COR-L47 (cell line): ENCODE results near the gene AQP6.
A peak's percentile ranks its signal among the peaks of the same experiment; 100 is the strongest.
"Not testable (repeated sequence)": the region's sequence is repeated elsewhere in the genome, so short reads cannot be mapped to it uniquely, and the experiment has no call there.

Source experiments
- DNase-seq: peaks from one replicate; lab custom pipeline; 2025; lab: John Stamatoyannopoulos, UW

The AQP6 gene

DNA sequence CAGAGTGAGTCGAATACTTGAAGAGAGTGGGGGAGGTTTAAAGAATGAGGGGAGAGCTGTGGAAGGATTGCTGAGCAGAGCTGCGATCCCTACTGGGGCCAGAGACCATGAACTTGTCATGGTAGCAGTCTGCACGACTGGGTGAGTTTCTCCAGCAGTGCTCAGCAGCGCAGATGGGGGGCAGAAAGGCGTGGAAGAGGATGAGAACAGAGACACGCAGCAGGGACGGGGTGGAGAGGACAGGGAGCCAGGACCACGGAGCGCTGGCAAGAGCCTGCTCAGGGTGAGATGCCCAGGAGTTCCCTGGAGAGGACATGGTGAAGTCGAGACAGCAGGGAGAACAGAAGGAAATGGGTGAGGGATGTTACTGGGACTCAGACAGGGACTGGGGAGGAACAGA, 2.1 kb upstream of the AQP6 start:
- no peak for DNase-seq

DNA sequence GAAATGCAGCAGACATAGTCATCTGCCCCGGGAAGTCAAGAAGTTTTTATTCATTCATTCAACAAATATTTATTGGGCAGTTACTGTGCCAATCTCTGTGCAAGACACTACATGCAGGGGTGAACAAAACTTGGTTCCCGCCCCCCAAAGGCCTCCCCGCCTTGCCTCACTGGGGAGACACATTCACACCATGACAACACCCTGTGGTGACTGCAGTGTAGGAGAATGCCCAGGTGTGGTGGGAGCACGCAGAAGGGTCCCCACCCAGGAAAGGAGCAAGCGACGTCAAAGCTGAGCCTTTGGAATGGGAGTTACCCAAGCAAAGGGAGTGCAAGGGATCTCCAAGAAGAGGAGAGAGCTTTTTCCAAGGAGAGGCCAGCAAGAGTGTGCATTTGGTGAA, 1.6 kb upstream of the AQP6 start:
- DNase-seq = no peak

DNA sequence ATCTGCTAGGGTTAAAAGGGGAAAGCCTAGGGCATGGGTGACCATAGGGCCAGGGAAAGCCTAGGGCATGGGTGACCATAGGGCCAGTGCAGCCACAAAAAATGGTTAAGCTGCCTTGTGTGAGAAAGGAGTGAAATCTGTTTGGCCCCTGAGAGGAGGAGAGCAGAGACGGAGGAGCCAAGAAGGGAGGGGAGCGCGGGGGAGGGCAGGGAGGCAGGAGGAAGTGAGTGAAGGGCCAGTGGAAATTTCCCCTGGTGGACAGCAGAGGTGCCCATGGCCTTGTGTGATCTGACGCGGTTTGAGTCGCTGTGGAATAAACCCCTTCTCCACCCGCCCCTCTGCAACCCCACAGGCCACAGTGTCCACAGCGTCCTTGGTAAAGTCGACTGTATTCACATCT, 618 bp upstream of the AQP6 start:
- no peak for DNase-seq

DNA sequence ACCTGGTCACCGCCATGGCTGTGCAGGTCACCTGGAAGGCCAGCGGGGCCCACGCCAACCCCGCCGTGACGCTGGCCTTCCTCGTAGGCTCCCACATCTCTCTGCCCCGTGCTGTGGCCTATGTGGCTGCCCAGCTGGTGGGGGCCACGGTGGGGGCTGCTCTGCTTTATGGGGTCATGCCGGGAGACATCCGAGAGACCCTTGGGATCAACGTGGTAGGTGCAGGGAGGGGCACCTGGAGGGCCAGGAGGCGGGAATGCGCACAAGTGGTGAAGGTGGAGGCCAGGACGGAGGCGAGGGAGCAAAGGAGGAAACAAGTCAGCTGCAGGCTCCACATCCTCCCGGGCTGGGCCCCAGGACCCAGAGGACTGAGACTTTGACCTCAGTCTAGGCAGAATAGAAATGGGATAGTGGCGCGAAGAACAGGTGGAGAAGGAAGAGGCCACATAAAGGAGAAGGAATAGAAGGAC, 649 bp downstream of the AQP6 start:
- no peak for DNase-seq

DNA sequence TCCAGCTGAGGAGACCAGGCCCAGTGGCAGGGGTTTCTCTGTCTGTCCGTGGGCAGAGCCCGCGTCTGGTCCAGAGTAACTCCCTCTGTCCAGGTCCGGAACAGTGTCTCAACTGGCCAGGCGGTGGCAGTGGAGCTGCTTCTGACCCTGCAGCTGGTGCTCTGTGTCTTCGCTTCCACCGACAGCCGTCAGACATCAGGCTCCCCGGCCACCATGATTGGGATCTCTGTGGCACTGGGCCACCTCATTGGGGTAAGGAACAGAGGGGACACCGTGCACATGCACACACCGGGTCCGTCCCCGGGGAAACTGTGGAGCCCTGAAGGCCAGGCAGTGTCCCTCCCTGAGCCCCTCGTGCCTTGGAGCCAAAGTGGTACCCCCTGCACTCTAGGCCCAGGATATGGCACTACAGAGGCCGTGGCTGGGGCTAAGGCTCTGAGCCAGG, 1.5 kb downstream of the AQP6 start:
- DNase-seq = no peak

DNA sequence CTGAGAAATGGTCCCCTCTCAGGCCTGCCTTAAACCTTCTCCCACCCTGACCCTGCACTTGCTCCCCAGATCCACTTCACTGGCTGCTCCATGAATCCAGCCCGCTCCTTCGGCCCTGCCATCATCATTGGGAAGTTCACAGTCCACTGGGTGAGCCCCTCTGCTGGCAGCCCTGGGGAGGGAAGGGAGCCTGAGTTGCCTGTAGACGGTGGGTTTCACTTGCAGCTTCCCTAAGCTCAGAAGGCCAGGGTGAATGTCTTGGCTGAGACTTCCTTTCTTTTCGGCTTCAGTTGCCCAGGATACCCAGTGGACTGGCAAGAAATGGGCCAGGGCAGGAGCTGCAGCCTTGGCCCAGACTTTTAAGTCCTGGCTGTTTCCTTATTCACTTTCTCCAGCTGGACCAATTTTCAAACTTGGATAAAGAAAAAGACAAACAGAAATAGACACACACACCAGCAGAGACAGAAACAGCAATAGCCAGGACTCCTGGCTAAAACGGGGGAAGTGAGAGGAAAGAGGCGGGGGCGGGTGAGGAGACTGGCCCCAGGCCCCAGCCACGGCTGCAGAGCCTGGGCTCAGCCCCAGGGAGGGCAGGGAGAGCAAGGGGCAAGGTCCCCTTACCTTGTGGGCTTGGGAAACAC, 2.0 kb downstream of the AQP6 start:
- DNase-seq = no peak

DNA sequence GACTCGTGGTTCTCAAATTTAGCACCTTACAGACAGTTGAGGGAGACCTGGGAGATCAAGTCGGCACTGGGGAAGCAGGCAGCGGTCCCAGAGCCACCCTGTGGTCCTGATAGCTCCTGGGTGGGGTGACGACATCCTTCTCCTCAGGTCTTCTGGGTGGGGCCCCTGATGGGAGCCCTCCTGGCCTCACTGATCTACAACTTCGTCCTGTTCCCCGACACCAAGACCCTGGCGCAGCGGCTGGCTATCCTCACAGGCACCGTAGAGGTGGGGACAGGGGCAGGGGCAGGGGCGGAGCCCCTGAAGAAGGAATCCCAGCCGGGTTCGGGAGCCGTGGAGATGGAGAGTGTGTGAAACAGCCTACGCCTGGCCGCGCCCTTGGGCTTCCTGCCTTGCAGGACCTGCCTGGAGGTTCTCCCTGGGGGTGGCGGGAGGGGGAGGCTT, 2.6 kb downstream of the AQP6 start:
- DNase-seq = no peak

DNA sequence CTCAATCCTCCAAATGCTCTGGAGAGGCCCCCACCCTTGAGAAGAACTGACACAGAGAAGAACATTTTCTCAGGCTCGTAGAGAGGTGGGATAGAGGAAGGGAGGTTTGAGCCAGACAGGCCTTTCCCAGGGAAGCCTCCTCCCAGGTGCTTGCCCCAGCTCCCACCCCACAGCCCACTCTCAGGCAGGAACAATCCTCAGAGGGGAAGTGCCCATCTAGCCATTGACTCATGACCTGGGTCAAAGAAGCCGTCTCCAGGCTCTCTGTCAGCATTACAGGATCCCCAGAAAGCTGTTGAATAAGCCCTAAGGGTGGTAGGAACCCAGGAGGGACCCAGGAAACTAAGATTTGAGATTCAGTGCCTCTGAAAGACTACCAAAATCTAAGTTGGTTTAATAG, 3.8 kb downstream of the AQP6 start:
- no peak for DNase-seq

DNA sequence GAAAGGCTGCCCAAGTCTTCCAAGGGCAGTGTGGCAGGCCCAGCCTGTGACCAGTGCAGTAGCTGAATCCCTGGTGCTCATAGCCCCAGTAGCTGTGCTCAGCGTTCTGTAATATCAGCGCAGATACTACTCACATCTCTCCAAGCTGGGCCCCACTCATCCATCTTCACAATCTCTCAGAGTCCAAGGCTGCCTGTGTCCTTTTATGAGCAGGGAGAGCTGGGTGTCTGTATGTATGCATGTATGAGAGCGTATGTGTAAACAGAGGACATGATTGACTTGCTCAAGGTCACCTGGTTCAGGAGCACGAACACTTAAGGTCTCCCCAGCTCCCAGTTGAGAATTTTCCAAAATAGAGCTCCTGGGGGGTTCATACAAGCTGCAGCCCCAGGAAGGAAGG, 5.4 kb downstream of the AQP6 start:
- no peak for DNase-seq

DNA sequence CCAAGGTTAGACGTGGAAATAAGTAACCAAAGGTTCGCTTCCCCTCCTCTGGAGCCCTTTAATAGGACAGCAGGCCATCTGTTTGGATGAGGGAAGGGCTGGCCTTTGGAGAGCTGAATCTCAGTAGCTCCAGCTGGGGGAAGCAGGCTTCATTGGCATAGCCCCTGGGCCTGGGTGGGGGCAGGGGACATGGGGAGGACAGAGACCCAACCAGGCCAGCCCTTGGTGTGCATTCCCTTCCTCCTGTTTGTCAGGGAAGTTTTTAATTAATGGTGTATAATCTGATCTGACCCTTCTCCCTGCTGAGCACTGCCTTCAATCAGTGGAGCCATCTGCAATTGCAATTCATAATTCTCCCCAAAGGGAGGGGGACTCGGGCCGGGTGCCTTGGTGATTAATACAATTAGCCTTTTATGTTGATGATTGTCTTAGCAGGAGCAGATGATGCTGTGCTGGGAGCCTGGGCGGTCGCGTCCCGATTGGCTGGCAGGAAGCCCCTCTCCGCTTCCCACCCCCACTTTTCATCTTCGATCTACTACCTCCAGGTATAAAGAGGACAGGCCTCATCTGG, 6.4 kb downstream of the AQP6 start:
- DNase-seq = no peak

DNA sequence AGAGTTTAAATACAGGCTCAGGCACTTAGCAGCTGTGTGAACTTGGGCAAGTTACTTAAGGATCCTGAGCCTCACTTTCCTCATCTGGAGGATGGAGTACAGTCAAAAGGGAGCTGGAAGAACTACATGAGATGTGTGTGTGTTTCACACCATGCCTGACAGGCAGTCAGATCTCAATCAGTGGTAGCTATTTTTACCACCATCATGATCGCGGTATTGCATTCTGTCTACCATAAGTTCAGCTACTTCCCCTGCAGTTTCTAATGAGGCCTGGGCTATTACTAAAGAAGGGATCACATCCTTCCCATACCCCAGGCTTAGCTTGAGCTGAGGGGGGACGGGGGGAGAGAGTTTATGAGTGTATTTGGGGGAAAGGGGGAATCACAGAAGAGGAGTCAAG, 7.0 kb downstream of the AQP6 start:
- no peak for DNase-seq

DNA sequence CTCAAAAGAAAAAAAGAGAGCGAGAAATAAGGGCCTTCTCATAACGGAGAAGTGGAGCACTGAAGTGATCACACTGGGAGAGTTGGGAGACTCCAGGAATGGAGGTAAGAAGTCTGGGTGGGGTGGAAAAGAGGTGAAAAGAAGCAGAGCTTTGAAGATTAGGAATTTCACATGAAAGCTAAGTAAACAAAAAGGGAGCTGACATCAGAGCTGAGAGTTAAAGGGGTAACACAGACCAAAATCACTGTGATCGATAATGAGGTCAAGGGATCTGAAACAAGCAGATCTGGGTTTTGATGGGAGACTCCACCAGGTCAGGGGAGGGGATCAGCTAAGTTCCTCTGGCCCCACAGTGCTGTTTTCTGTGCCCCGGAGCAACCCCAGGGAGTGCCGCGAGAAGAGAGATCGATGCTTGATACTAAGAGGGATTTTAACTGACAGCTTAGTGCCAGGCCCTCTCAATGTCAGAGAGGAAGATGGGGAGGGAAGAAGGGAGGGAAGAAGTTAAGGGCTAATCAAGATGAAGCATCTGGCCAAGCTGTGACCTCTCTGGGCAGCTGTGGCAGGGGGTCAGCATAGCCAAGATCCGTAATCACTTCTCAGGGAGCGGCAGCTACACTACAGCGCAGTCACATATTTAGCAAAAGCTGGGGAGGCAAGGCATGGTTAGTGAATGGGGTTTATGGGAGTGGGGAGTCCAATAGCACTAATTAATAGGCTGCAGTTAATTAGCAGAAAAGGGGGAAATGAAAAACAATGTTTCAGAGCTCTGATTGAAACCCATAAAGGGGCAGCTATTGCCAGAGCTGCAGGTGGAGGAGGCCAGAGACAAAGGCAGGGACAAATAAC, 8.0 kb downstream of the AQP6 start:
- DNase-seq = no peak

DNA sequence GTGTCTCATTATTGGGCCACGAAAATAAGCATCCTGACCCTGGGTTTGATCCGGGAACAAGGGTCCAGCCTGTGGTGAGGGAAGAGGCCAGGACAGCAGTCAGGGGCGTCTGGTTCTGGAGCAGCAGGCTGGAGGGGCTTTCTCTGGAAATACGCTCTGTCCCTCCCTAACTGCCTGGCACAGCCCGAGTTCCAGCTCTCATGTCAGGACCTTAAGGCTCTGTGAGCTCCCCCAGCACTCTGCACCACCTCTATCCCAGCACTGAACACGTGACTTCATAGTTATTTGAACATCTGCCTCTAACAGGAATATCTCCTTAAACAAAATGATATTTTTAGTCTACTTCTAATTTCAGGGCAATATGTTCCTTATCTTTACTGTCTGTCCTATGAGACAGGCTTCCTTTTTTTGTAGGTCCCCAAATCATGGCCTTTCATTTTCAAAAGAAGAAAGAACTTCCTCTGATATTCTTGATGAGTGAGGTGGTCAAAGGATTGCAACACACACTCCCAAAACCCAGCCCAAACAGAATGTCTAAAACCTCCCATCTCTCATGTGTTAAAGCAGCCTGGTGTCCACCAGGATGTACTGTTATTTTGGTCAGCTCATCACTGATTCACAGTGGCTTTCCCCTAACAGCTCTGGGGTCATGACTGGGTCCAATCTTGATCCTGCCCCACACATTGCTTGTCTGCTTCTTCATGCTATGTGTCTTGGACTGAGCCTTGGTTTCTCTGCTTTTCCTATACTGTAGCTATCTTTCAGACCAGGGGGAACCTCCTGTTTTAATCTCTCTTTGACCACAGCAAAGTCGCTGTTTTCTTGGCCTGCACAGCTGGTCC, 9.7 kb downstream of the AQP6 start:
- no peak for DNase-seq

DNA sequence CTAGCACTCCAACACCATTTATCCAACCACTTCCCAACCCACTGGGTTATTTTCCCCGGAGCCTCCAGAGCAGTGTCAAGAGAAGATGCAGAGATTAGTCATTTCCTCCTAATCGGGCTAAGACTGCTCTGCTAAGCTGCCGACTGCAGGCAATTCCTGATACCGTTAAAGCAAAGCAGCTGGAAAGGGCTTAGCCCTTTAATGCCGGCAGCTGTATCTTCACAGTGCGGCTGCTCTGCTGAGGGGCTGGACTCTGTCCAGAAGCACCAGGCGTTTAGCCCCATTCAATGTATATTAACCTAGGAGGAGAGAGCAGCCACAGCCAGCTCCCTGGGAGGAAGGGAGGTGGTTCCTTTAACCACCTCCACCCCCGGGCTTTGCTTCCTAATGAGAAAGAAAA, 11.1 kb downstream of the AQP6 start:
- DNase-seq = peak; percentile 33

DNA sequence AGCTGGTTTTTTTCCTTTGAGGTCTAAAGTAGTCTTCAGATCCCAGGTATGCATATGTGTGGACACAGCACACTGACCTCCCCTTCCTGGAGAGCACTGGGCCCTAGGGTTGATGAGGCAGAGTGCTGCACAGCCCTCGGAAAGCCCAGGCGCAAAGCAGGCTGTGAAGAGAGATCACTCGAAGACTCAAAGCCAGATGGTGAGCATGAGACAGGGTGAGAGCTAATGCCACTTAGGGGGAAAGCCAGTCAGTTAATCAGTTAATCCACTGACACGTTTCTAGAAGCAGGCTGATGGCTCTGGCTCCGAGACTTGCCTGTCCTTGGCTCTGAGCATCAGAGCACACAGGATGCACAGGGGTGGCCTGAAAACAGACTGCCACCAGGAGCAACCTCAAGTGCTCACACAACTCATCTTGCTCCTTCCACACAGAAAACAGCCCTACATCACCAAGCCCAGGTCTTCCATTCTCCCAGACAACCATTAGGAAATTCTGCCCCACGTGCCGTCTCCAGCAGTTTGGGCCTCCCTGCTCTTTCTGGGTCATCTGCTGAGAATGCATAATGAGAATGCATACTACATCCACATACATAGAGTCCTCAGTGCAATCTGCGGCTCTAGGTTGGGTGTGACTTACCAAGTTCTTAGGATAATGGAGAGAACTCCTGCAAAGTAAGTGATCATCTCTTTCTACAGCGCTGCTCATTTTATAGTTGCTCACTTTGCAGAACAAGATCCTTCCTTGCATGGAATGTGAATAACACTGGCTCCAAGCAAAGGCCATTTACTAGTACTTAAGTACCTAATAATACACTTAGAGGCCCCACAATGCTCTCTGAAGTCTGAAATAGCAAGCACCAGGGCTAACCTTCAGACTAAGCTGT, 12.0 kb downstream of the AQP6 start:
- no peak for DNase-seq

DNA sequence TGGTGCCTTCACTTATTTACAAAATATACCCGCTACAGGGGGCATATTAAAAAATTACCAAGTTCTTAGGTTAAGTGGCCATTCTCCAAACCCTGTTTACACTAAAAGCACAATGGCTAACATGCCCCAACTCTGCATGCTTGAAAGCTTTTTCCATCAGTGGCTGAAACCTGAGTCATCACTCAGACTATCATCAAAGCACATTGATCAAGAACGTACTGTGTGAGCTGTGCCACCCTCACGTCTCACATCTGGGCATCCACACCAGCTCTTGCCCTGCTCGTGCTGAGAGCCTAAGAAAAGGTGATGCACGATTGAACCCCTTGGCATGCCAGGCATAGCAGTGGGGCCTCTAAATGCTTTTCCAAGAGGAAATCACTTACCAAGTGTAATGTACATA, 13.2 kb downstream of the AQP6 start:
- DNase-seq = peak; percentile 45

DNA sequence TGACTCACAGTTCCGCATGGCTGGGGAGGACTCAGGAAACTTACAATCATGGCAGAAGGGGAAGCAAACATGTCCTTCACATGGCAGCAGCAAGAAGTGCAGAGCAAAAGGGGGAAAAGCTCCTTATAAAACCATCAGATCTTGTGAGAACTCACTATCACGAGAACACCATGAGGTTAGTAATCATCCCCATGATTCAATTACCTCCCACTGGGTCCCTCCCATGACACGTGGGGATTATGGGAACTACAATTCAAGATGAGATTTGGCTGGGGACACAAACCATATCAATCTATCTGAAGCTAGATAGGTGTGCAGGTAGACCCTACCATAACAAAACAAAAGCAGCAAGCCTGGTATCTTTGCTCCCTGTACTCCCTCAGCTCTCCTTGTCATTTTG, 13.7 kb downstream of the AQP6 start:
- not testable (repeated sequence) for DNase-seq

DNA sequence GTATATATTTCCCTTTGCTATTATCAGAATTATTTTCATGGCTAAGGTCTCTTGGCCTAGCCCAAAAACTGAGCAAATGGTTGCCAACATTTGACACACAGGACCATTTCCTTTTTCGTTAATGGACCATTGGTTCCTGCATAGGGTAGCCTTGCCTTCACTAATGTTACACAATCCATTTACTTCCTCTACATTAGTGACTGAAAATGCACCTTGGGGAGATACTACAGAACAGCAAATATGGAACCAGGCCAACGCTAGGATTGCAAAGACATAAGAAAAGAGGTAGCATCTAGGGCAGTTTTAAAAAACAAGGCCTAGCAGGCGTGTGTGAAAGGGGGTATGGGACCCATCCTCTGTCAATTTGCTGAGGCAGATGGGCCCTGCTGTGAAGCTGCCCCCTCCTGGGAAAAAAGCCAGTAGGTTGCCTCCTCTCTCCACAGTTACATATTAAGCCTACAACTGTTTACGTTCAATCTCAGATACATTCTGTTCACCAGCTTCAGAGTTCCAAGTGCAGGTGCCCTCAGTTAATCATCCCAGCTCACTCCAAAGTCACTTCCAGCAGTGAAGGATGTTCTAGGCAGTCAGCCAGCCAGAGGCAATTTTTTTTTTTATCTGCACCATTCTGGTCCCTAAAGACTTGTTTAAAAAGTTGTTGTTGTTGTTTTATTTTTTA, 15.0 kb downstream of the AQP6 start:
- no peak for DNase-seq

DNA sequence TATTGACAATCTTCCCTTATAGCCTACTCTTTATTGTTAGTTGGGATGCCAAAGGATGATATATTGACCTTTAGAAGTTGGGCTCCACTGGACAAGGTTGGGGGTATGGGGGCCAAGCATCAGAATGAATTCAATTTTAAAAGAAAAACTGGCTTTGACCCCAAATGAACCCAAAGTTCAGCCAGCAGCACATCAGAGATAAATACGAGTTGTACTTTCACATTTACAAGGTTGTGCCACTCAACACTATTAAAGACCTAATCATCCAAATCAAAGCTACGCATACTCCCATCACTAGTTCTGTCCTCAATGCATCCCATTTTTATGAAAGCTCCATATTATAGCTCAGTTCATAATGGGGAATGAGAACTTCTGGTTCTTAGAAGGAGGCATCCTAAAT, 16.7 kb downstream of the AQP6 start:
- not testable (repeated sequence) for DNase-seq

DNA sequence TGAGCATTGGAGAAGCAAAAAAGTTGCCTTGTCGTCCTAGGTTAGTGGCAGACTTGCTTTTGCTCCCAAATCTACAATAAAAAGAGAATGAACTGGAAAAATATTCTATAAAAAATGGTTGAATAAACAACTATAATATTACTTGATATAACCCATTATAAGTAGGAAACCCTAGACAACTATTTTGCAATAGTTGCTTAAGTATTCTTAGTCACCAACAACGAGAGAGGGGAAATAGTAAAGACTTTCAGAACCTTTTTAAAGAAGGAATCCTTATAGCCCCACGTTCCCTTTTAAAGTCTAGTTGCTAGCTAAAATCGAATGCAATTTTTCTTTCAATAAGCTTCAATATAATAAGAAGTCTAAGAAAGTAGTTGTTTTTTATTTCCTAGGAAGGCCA, 17.5 kb downstream of the AQP6 start:
- no peak for DNase-seq

DNA sequence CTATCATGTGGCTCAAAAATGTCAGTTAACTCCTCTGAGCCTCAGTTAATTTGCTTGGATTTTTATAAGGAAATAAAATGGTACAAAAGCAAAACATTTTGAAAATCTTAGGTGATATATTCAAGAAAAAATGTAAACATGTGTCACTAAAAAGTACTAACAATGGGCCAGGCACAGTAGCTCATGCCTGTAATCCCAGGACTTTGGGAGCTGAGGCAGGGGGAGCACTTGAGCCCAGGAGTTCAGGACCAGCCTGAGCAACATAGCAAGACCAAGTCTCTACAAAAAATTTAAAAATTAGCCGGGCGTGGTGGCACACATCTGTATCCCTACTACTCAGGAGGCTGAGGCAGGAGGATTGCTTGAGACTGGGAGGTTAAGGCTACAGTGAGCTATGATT, 25.7 kb downstream of the AQP6 start:
- DNase-seq = no peak
